H9 (cell line): Measurements from ENCODE around the gene KCNAB2. TPM values are rescaled to one million over a fixed set of nuclear protein-coding genes. Genes with fewer than 3 reads are reported as not detected.

Experiments used
- DNase-seq: peaks from one replicate; pipeline ENCODE4 v3.0.0-alpha.2; 2017
- H2AFZ ChIP-seq: one replicate; pipeline ENCODE4 v1.6.1; 2013; ENCODE audit warnings: mild to moderate bottlenecking, low read length, control low read depth, moderate library complexity
- H2AK5ac ChIP-seq: 2 replicates; pipeline ENCODE4 v1.6.1; 2013; ENCODE audit warnings: low read length, control low read depth, mixed read lengths; ENCODE audit not compliant: insufficient read length
- H2BK120ac ChIP-seq: one replicate; pipeline ENCODE4 v1.6.1; 2013; ENCODE audit warnings: low read depth, mild to moderate bottlenecking, low read length, control low read depth, inconsistent platforms; ENCODE audit not compliant: poor library complexity, severe bottlenecking
- H2BK12ac ChIP-seq: 2 replicates; pipeline ENCODE4 v1.6.1; 2013; ENCODE audit warnings: low read length, control low read depth, mixed read lengths, low read depth; ENCODE audit not compliant: insufficient read length
- H2BK15ac ChIP-seq: 2 replicates; pipeline ENCODE4 v1.6.1; 2013; ENCODE audit warnings: low read depth, low read length, control low read depth
- H2BK20ac ChIP-seq: one replicate; pipeline ENCODE4 v1.6.1; 2013; ENCODE audit warnings: low read depth, mild to moderate bottlenecking, low read length, control low read depth, inconsistent platforms; ENCODE audit not compliant: poor library complexity, severe bottlenecking
- H2BK5ac ChIP-seq: 2 replicates; pipeline ENCODE4 v1.6.1; 2013; ENCODE audit warnings: low read length, control low read depth, mixed read lengths; ENCODE audit not compliant: insufficient read length
- H3K14ac ChIP-seq: 2 replicates; pipeline ENCODE4 v1.6.1; 2013; ENCODE audit warnings: low read length, control low read depth; ENCODE audit not compliant: insufficient read depth
- H3K18ac ChIP-seq: 2 replicates; pipeline ENCODE4 v1.6.1; 2013; ENCODE audit warnings: low read depth, mild to moderate bottlenecking, mixed read lengths, low read length, control low read depth; ENCODE audit not compliant: insufficient read length
- H3K23ac ChIP-seq: 2 replicates; pipeline ENCODE4 v1.6.1; 2013; ENCODE audit warnings: low read length, control low read depth, mixed read lengths, low read depth; ENCODE audit not compliant: insufficient read length
- H3K23me2 ChIP-seq: 2 replicates; pipeline ENCODE4 v1.6.1; 2013; ENCODE audit warnings: low read depth, mild to moderate bottlenecking, mixed read lengths, low read length, control low read depth; ENCODE audit not compliant: insufficient read length, poor library complexity, severe bottlenecking
- H3K27ac ChIP-seq: 2 replicates; pipeline ENCODE4 v1.5.1; 2013; ENCODE audit warnings: low read length, control low read depth, mixed read lengths, low read depth; ENCODE audit not compliant: insufficient read length
- H3K27me3 ChIP-seq: 2 replicates; pipeline ENCODE4 v1.6.1; 2013; ENCODE audit warnings: low read length, control low read depth, inconsistent platforms; ENCODE audit not compliant: insufficient read depth
- H3K4ac ChIP-seq: 2 replicates; pipeline ENCODE4 v1.6.1; 2013; ENCODE audit warnings: low read depth, mild to moderate bottlenecking, control low read depth, inconsistent platforms, low read length, moderate library complexity
- H3K4me1 ChIP-seq: 2 replicates; pipeline ENCODE4 v1.6.1; 2013; ENCODE audit warnings: low read length, control low read depth, inconsistent platforms; ENCODE audit not compliant: insufficient read depth
- H3K4me2 ChIP-seq: 2 replicates; pipeline ENCODE4 v1.6.1; 2013; ENCODE audit warnings: low read length, control low read depth, mixed read lengths; ENCODE audit not compliant: insufficient read length, insufficient read depth
- H3K56ac ChIP-seq: 2 replicates; pipeline ENCODE4 v1.6.1; 2013; ENCODE audit warnings: low read depth, mild to moderate bottlenecking, mixed read lengths, low read length, control low read depth; ENCODE audit not compliant: insufficient read length
- H3K79me1 ChIP-seq: 2 replicates; pipeline ENCODE4 v1.6.1; 2013; ENCODE audit warnings: low read depth, mild to moderate bottlenecking, moderate library complexity, low read length, control low read depth, inconsistent platforms; ENCODE audit not compliant: insufficient read depth, poor library complexity, severe bottlenecking
- H3K79me2 ChIP-seq: 2 replicates; pipeline ENCODE4 v1.6.1; 2013; ENCODE audit warnings: low read length, control low read depth, inconsistent platforms; ENCODE audit not compliant: insufficient read depth
- H3K9ac ChIP-seq: 2 replicates; pipeline ENCODE4 v1.6.1; 2013; ENCODE audit warnings: low read length, control low read depth, mixed read lengths; ENCODE audit not compliant: insufficient read length; ENCODE audit errors: extremely low read depth
- H3K9me3 ChIP-seq: one replicate; pipeline ENCODE4 v1.6.1; 2013; ENCODE audit warnings: low read depth, low read length, inconsistent platforms; ENCODE audit not compliant: control insufficient read depth
- H3T11ph ChIP-seq: one replicate; pipeline ENCODE4 v1.6.1; 2013; ENCODE audit warnings: mild to moderate bottlenecking, low read length, control low read depth, inconsistent platforms
- H4K20me1 ChIP-seq: one replicate; pipeline ENCODE4 v1.6.1; 2013; ENCODE audit not compliant: control insufficient read depth, insufficient read length, insufficient read depth
- H4K5ac ChIP-seq: 2 replicates; pipeline ENCODE4 v1.6.1; 2013; ENCODE audit warnings: low read depth, mild to moderate bottlenecking, mixed read lengths, low read length, control low read depth; ENCODE audit not compliant: insufficient read length
- H4K8ac ChIP-seq: replicated peaks from 2 replicates; pipeline ENCODE4 v1.6.1; 2013; ENCODE audit warnings: low read length, control low read depth, mixed read lengths, low read depth; ENCODE audit not compliant: insufficient read length
- H4K91ac ChIP-seq: 2 replicates; pipeline ENCODE4 v1.6.1; 2013; ENCODE audit warnings: low read depth, mild to moderate bottlenecking, moderate library complexity, mixed read lengths, low read length, control low read depth; ENCODE audit not compliant: insufficient read length
- H3K27ac Mint-ChIP-seq, 3 experiments: 2 replicates in 2 of 3; 3 replicates in 1 of 3; pipeline ENCODE4 v1.8.0; 2020 to 2021; ENCODE audit warnings: mixed read lengths in 3 of 3, mild to moderate bottlenecking in 1 of 3, moderate library complexity in 1 of 3
- H3K27me3 Mint-ChIP-seq: 2 replicates; pipeline ENCODE4 v1.8.0; 2021; ENCODE audit warnings: low read depth, mild to moderate bottlenecking, moderate library complexity, mixed read lengths
- H3K36me3 Mint-ChIP-seq, 3 experiments: 2 replicates in 2 of 3; 3 replicates in 1 of 3; pipeline ENCODE4 v1.8.0; 2020 to 2021; ENCODE audit warnings: low read depth in 3 of 3, mixed read lengths in 3 of 3; ENCODE audit not compliant: insufficient read depth in 1 of 3
- H3K4me1 Mint-ChIP-seq, 2 experiments: 2 replicates each; pipeline ENCODE4 v1.8.0; 2020; ENCODE audit warnings: mixed read lengths in 2 of 2
- H3K4me3 Mint-ChIP-seq, 2 experiments: 2 replicates in 1 of 2; 3 replicates in 1 of 2; pipeline ENCODE4 v1.8.0; 2020 to 2021; ENCODE audit warnings: mild to moderate bottlenecking in 2 of 2, mixed read lengths in 2 of 2, moderate library complexity in 1 of 2
- H3K9me3 Mint-ChIP-seq, 2 experiments: 2 replicates in 1 of 2; 3 replicates in 1 of 2; pipeline ENCODE4 v1.8.0; 2020; ENCODE audit warnings: mild to moderate bottlenecking in 2 of 2, mixed read lengths in 2 of 2, moderate library complexity in 1 of 2
- WGBS: extraction: QIAGEN DNeasy Blood & Tissue Kit; methylation state at CpG from one replicate; pipeline ENCODE4 v1.1.7; 2013; ENCODE audit warnings: missing lambda C conversion rate, low lambda C conversion rate, mixed read lengths; ENCODE audit not compliant: insufficient read length; ENCODE audit errors: extremely low coverage; 5-methylcytosine and 5-hydroxymethylcytosine counted together
- total RNA-seq: library from RNA; stranded (reverse); gene quantifications from 2 replicates; pipeline ENCODE4 v1.2.1, GENCODE V29; 2021
- TF ChIP-seq, protein P1 (sequence below): fragments of 200-600 bp; sonication (generic); conservative IDR thresholded peaks from 3 replicates; pipeline ENCODE4 v1.8.0; 2021; ENCODE audit warnings: antibody characterized with exemption, mild to moderate bottlenecking

The KCNAB2 gene
- total RNA-seq, 1 experiment from 2014 or later: 8.3 TPM

DNA sequence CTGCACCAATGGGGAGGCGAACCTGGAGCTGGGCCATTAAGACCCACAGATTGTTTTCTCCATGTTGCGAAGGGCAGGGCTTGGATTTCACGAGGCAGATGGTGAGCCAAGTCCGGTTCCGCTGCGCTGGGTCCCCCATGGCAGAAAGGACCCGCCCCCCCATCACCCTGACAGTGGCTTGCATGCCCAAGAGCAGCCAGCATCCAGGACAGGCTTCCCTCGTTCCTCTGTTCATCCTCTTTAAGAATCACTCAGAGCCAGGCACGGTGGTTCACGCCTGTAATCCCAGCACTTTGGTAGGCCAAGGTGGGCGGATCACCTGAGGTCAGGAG lies 37.6 kb upstream of the KCNAB2 start:
- H3K18ac ChIP-seq: no peak overlapping the region
- Mint-ChIP-seq H3K27me3 (peaks cover 28% of the 10 kb centered on the region), H3K4me1 (peaks cover 16 to 27% of the 10 kb centered on the region in 2 experiments), H3K27ac (no peak overlapping the region), H3K36me3 (peaks cover 0 to 1% (median 0%) of the 10 kb centered on the region in 3 experiments; a peak in 1 of 7 replicates), H3K9me3 (no peaks in the 10 kb centered on the region), H3K4me3 (no peak overlapping the region)
- WGBS: no CpG with 5 or more reads among the region's 11 CpGs
- H2BK20ac ChIP-seq: no peak overlapping the region
- H3T11ph ChIP-seq: no peak overlapping the region
- H4K8ac ChIP-seq: no peak overlapping the region
- H3K4me2 ChIP-seq: no peak overlapping the region
- H4K20me1 ChIP-seq: no peaks in the 10 kb centered on the region
- H3K23ac ChIP-seq: no peak overlapping the region
- H3K79me1 ChIP-seq: no peaks in the 10 kb centered on the region
- H3K4me1 ChIP-seq: no peaks in the 10 kb centered on the region
- TF ChIP-seq, protein P1, sequence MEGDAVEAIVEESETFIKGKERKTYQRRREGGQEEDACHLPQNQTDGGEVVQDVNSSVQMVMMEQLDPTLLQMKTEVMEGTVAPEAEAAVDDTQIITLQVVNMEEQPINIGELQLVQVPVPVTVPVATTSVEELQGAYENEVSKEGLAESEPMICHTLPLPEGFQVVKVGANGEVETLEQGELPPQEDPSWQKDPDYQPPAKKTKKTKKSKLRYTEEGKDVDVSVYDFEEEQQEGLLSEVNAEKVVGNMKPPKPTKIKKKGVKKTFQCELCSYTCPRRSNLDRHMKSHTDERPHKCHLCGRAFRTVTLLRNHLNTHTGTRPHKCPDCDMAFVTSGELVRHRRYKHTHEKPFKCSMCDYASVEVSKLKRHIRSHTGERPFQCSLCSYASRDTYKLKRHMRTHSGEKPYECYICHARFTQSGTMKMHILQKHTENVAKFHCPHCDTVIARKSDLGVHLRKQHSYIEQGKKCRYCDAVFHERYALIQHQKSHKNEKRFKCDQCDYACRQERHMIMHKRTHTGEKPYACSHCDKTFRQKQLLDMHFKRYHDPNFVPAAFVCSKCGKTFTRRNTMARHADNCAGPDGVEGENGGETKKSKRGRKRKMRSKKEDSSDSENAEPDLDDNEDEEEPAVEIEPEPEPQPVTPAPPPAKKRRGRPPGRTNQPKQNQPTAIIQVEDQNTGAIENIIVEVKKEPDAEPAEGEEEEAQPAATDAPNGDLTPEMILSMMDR: no peak
- no peak overlapping the region for H2BK12ac ChIP-seq
- H3K4ac ChIP-seq: no peak overlapping the region
- H3K23me2 ChIP-seq: no peaks in the 10 kb centered on the region
- no peak overlapping the region for H2AK5ac ChIP-seq
- no peak overlapping the region for H3K56ac ChIP-seq
- no peak overlapping the region for H3K27ac ChIP-seq
- H3K79me2 ChIP-seq: no peaks in the 10 kb centered on the region
- H4K91ac ChIP-seq: no peak overlapping the region
- no peak overlapping the region for H2BK15ac ChIP-seq
- no peak overlapping the region for H2AFZ ChIP-seq
- H4K5ac ChIP-seq: no peak overlapping the region
- no peak overlapping the region for H3K14ac ChIP-seq
- H2BK120ac ChIP-seq: no peak overlapping the region
- no peak for DNase-seq
- H3K27me3 ChIP-seq: no peaks in the 10 kb centered on the region
- H2BK5ac ChIP-seq: no peak overlapping the region
- no peaks in the 10 kb centered on the region for H3K9me3 ChIP-seq
- H3K9ac ChIP-seq: no peak overlapping the region
